ENCODE results near the gene ZNF317.
"Not testable (repeated sequence)": the region's sequence is repeated elsewhere in the genome, so short reads cannot be mapped to it uniquely, and the experiment has no call there.

ZNF317 gene

GRCh38 chr19:9178901-9179300, 38.7 kb downstream of the ZNF317 start, which contains the start of gene OR7D2:
TSS of gene OR7D2 (plus strand) at chr19:9178979. CDS start at chr19:9185782, 6,803 bp downstream.
- DNase-seq, result no peak

- DNase-seq, result no peak
Measured at GRCh38 chr19:9183000-9183399, 42.8 kb downstream of the ZNF317 start.

- no peak for DNase-seq
Measured at GRCh38 chr19:9187191-9187590, 47.0 kb downstream of the ZNF317 start.

GRCh38 chr19:9189535-9189934, 49.3 kb downstream of the ZNF317 start:
- no peak for DNase-seq

- not testable (repeated sequence) for DNase-seq
Measured at GRCh38 chr19:9198044-9198443, 57.8 kb downstream of the ZNF317 start.

- DNase-seq, result peak; percentile 41
Measured at GRCh38 chr19:9205501-9206113, 65.4 kb downstream of the ZNF317 start.

All from activated effector memory CD4-positive, alpha-beta T cell treated with Interleukin-2 at 50 U/mL for 16 hours (primary cell).